Esophagus muscularis mucosa (tissue), 4 donors: ENCODE data around the gene MRNIP. TPM values are rescaled to one million over a fixed set of nuclear protein-coding genes. Genes with fewer than 3 reads are reported as not detected.

Experiments
- DNase-seq: peaks from one replicate; pipeline ENCODE4 v3.0.0-alpha.2; 2017; ENCODE audit errors: extremely low spot score
- H3K27ac ChIP-seq, 4 donors: fragments of 200-600 bp; sonication (generic); replicated peaks in 1 of 4; 1 replicate in 3 of 4; 2 replicates in 1 of 4; pipeline ENCODE4 v1.5.1; 2016 to 2019; ENCODE audit warnings: mild to moderate bottlenecking in 1 of 4
- H3K27me3 ChIP-seq, 4 donors: fragments of 200-600 bp; sonication (generic); one replicate each; pipeline versions ENCODE4 v1.5.1 to v1.6.0; 2016 to 2019
- H3K36me3 ChIP-seq, 4 donors: fragments of 200-600 bp; sonication (generic); one replicate each; pipeline ENCODE4 v1.5.1; 2016 to 2019
- H3K4me1 ChIP-seq, 4 donors: fragments of 200-600 bp; sonication (generic); one replicate each; pipeline ENCODE4 v1.5.1; 2016 to 2019
- H3K4me3 ChIP-seq, 4 donors: fragments of 200-600 bp; sonication (generic); 1 replicate in 2 of 4; 2 replicates in 2 of 4; pipeline ENCODE4 v1.5.1; 2016 to 2019; ENCODE audit warnings: mild to moderate bottlenecking in 4 of 4, moderate library complexity in 1 of 4
- H3K9me3 ChIP-seq, 4 donors: fragments of 200-600 bp; sonication (generic); 1 replicate in 3 of 4; 2 replicates in 1 of 4; pipeline ENCODE4 v1.5.1; 2016 to 2019
- EP300 ChIP-seq: sonication (generic); formaldehyde crosslinking; IDR thresholded peaks from one replicate; pipeline ENCODE4 v1.6.1; 2017; ENCODE audit warnings: antibody characterized with exemption
- POLR2A ChIP-seq: fragments of 450-650 bp; IDR thresholded peaks from one replicate; pipeline ENCODE4 v1.6.1; 2017; ENCODE audit warnings: antibody characterized with exemption, moderate library complexity, mild to moderate bottlenecking, low read depth
- POLR2AphosphoS5 ChIP-seq, 2 donors: sonication (generic); formaldehyde crosslinking; IDR thresholded peaks; one replicate each; pipeline ENCODE4 v1.6.1; 2017; ENCODE audit warnings: antibody characterized with exemption in 2 of 2
- WGBS: methylation state at CpG from one replicate; pipeline ENCODE4 v1.1.5; 2018; 5-methylcytosine and 5-hydroxymethylcytosine counted together
- intact Hi-C: fragments of 100-400 bp; cut with DNase I; formaldehyde crosslinking; loops from one replicate; pipeline ENCODE4 v1.15.1; 2023
- total RNA-seq, 4 donors: library from RNA; depleted of rRNA; stranded (reverse); fragments of >200 nt; gene quantifications; one replicate each; pipeline versions ENCODE4 v1.1.0 to v1.2.1, GENCODE V29; 2016
- TF ChIP-seq, protein P1 (sequence below), 3 experiments: fragments of 200-600 bp in 2 of 3; fragments of 450-650 bp in 1 of 3; sonication (generic) in 2 of 3; IDR thresholded peaks; one replicate each; pipeline ENCODE4 v1.5.1; 2017 to 2019; ENCODE audit warnings: antibody characterized with exemption in 3 of 3, mild to moderate bottlenecking in 2 of 3, moderate library complexity in 1 of 3

Gene MRNIP
- total RNA-seq, 4 donors from 2014 or later, result 21.2 to 34.2 (median 23.3) TPM

DNA sequence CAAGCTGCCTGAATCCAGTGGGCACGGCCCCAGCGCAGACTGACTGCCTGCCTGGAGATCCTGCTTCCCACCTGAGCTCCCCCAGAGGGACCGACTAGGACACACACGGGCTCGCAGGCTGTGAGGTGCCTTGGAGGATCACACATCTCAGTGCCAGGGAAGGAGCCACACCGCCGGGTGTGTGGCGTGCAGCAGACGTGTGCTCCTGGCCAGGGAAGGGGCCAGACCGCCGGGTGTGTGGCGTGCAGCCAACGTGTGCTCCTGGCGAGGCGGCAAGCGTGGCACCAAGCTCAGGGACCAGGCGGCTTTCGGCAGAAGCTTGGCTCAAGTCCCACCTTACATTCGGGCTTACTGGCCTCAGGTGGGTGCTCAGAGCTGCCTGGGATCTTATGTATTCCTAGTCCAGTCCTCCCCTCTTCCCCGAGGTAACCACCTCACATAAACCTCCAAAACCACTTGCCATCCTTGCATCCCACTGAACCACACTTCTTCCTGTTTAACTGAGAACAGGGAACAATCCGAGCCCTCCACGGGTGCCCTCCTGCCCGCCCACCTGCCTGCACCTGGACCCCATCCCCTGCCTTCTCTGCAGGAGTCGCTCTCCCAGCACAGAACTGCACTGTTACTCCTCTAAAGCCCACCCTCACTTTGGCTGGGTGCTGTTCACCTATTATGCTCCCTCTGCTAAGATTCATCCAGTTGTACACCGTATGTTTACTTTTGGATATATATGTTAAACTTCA lies 22.4 kb upstream of the MRNIP start:
- no peak for DNase-seq
- intact Hi-C loops, result no loop called here

DNA sequence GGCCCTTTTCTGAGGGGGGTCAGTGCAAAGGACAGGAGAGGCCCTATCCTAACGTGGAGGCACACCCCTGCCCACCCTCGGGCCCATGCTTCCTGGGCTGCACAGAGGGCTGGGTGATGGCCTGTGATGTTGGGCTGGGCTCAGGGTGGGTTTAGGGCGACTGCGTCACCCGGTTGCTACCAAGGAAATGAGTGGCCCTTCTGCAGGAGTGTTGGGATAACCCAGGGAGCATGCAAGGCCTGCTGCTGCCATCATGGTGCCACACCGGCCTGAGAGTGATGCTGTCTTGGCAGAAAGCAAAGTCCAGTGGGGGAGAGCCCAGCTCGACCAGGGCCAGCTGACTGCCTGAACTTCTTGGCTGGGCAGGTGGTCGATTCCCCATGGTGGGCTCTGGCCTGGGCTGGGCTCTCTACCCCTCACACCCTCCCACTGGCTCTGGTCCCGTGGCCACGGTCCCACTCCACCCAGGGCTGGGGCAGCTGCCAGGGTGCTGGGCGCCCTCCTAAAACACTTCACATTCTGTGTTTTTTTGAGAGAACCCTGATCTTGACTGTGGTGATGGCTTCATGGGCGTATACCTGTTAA lies 21.5 kb upstream of the MRNIP start:
- 82% methylated on average over 10 of the region's 12 CpGs for WGBS
- Histone ChIP-seq H3K4me3 (no peak overlapping the region), H3K4me1 (no peaks in the 10 kb centered on the region), H3K36me3 (peaks cover 40 to 92% (median 81%) of the 10 kb centered on the region in 4 donors), H3K27me3 (no peaks in the 10 kb centered on the region), H3K27ac (no peak overlapping the region), H3K9me3 (peaks cover 0 to 19% (median 12%) of the 10 kb centered on the region in 4 donors)
- intact Hi-C loops, result no loop called here
- TF ChIP-seq POLR2A, result no peak
- TF ChIP-seq, protein P1, sequence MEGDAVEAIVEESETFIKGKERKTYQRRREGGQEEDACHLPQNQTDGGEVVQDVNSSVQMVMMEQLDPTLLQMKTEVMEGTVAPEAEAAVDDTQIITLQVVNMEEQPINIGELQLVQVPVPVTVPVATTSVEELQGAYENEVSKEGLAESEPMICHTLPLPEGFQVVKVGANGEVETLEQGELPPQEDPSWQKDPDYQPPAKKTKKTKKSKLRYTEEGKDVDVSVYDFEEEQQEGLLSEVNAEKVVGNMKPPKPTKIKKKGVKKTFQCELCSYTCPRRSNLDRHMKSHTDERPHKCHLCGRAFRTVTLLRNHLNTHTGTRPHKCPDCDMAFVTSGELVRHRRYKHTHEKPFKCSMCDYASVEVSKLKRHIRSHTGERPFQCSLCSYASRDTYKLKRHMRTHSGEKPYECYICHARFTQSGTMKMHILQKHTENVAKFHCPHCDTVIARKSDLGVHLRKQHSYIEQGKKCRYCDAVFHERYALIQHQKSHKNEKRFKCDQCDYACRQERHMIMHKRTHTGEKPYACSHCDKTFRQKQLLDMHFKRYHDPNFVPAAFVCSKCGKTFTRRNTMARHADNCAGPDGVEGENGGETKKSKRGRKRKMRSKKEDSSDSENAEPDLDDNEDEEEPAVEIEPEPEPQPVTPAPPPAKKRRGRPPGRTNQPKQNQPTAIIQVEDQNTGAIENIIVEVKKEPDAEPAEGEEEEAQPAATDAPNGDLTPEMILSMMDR (IDR thresholded peaks at IDR 0.05), result no peak
- no peak for TF ChIP-seq EP300
- no peak for TF ChIP-seq POLR2AphosphoS5 (IDR thresholded peaks at IDR 0.05)
- DNase-seq, result no peak

More for the DNA sequence above, 22.4 kb upstream of the MRNIP start:
- WGBS, result 90% methylated on average over 16 of the region's 25 CpGs
- peaks cover 40 to 92% (median 82%) of the 10 kb centered on the region in 4 donors for H3K36me3 ChIP-seq
- H3K9me3 ChIP-seq, result peaks cover 0 to 19% (median 12%) of the 10 kb centered on the region in 4 donors
- TF ChIP-seq EP300, result no peak
- TF ChIP-seq POLR2A, result no peak
- TF ChIP-seq POLR2AphosphoS5 (IDR thresholded peaks at IDR 0.05), result no peak
- TF ChIP-seq, protein P1 (IDR thresholded peaks at IDR 0.05), result no peak
- H3K27me3 ChIP-seq, result no peaks in the 10 kb centered on the region
- H3K4me1 ChIP-seq, result no peaks in the 10 kb centered on the region
- H3K4me3 ChIP-seq, result no peak overlapping the region
- H3K27ac ChIP-seq, result no peak overlapping the region

DNA sequence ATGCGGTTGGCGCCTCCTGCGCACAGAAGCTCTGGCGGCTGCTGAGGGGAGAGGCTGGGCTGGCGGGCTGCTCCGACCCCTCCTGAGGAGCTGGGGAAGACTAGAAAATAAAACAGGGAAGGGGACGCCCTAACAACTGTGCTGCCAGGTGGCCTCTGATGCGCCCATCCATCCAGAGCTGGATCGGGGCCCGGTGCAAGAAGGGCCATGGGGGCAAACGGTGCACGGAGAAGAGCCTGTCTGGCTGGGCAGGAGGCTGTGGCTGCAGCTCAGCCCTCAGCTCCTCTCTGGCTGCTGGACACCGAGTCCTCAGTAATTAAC lies 21.0 kb upstream of the MRNIP start:
- H3K36me3 ChIP-seq, result peaks cover 40 to 92% (median 81%) of the 10 kb centered on the region in 4 donors
- DNase-seq, result no peak

DNA sequence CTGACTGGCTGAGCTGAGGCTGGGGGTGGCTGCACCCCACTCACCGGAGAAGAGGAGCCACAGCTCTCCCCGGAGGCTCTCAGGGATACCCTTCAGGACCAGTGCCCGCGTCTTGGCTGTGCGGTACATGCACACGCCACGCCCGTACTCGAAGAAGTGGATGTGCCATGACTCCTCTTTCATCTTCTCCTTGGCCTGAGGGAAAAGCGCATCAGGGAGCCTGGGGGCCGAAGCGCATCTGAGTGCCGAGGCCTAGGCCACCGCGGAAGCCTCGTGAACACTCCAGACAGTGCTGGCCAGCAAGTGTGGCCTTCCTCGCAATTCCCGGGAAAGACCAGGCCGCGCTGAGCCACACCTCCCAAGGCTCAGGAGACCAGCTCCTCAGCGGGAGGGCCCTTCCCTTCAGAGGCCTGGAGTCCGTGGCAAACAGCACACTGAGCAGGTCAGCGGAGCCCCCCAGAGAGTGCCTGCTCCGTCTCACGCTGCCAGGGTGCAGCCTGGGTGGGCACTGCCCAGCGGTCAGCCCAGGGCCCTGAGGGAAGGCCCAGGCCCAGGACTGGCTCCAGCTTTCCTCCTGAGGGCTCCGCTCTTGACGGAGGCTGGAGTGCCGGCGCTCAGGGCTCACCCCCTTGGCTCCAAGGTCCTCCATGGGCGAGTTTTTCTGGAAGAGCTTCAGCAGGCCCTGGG lies 20.5 kb upstream of the MRNIP start:
- intact Hi-C loops, result no loop called here
- Histone ChIP-seq H3K9me3 (peaks cover 0 to 19% (median 12%) of the 10 kb centered on the region in 4 donors), H3K4me1 (no peaks in the 10 kb centered on the region), H3K27me3 (no peaks in the 10 kb centered on the region), H3K4me3 (no peak overlapping the region), H3K27ac (no peak overlapping the region), H3K36me3 (peaks cover 40 to 92% (median 81%) of the 10 kb centered on the region in 4 donors)
- DNase-seq, result no peak
- TF ChIP-seq EP300, result no peak
- TF ChIP-seq POLR2AphosphoS5 (IDR thresholded peaks at IDR 0.05), result no peak
- TF ChIP-seq POLR2A, result no peak
- TF ChIP-seq, protein P1 (IDR thresholded peaks at IDR 0.05), result no peak
- whole genome bisulfite sequencing, result 94% methylated on average over 14 of the region's 31 CpGs

More for the DNA sequence above, 21.0 kb upstream of the MRNIP start:
- H3K4me3 ChIP-seq, result no peak overlapping the region
- H3K27me3 ChIP-seq, result no peaks in the 10 kb centered on the region
- no peak overlapping the region for H3K27ac ChIP-seq
- intact Hi-C loops, result no loop called here
- peaks cover 0 to 19% (median 12%) of the 10 kb centered on the region in 4 donors for H3K9me3 ChIP-seq
- H3K4me1 ChIP-seq, result no peaks in the 10 kb centered on the region
- TF ChIP-seq POLR2AphosphoS5 (IDR thresholded peaks at IDR 0.05) (no peak), POLR2A (no peak), EP300 (no peak)
- TF ChIP-seq, protein P1 (IDR thresholded peaks at IDR 0.05), result no peak
- WGBS, result 81% methylated on average over 12 of the region's 13 CpGs
